SKM-1 (cell line): ENCODE data around the gene PACRG.

ENCODE experiments used
- DNase-seq: peaks from one replicate; lab custom pipeline; 2025; ENCODE audit not compliant: unreplicated experiment; lab: John Stamatoyannopoulos, UW

The PACRG gene

DNA sequence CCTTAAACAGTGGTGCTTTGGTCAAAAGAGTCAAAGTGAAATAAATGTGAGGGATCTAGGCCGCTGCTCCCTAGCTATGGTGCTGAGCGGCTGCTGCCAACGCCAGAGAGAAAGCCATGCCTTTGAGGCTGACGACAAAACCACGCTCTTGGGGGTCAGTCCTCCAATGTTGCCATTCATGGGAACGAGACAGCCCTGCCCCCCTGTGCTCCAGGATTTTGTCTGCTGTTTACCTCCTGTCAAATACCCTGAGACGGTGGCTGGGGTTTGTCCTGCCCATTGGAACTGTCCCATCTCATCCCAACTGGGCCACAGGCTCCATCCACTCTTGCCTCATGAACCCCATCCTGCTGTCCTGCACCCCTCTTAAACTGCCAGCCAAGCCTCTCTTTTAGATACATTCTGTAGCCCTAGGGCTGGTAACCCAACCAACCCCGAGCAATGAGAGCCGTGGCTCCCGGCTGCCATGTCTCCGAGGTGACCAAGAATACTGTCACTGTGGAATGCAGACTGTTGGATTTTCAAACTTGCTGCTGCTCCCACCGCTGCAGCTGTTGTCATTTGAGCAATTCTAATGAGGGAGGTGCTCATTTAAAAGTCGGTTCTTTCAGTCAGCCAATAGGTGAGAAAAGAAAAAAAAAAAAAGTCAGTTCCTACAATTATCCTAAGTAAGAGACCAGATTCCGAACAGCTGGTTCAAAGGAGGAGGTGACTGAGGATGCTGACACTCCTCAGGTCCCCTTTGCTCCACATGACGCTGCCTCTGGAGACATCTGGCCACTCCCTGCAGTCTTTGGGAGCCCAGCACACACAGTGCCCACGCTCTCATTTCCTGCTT lies 613.7 kb downstream of the PACRG start:
- DNase-seq, result no peak

DNA sequence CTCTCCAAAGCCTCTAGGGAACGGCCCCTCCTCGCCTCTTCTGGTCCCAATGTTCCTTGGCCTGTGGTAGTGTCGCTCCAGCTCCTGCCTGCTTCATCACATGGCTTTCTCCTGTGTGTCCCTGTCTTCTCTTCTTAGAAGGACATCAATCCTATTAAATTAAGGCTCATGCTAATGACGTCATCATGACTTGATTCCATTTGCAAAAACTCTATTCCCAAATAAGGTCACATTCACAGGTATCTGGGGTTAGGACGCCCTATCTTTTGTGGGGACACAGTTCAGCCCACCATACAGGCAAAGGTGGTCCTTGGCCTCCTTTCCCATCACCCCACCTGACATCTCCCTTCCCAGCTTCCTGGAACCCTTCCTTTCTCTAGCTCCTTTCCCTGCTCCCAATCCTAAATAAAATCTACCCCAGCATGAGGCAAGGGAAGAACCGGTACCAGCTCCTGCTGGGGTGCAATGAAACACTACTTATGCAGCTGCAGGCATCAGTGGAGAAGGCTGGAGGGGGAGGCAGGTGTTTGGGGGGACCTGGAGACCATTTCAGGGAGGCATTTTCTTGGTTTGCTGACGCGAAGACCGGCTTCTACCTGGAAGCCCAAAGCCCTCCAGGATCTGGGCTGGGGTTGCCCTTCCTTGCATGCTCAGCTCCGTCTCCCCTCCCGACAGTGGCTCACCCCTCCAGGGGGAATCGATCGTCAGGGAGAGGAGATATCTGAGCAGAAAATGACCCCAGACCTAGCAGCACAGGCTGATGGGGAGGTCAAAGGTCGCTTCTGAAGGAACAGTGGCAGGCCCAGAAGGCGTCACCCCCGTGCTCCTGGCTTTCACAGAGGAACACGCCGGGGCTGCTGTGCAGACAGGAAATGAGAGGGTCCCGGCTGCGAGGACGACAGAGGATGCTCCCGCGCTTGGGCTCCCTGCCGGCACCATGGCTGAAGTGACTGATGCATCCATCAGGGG lies 615.1 kb downstream of the PACRG start:
- no peak for DNase-seq

DNA sequence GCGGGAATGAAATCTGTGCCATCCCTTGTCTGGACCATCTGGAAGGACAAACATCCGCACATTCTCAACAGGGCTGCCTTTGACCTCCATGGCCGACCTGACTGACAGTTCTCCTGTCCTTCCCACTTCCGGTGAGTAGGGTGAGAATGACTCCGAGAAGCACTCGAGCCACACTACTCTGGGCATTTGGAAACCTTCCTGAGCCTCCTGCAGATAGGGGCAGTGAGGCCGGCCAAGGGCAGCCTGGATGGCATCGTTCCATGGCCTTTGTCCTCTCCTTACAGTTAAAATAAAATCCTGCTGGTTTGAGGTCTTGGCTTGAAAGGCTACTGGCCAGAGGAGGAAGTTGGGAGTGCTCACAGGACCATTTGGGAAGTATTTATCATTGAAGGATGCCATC lies 615.8 kb downstream of the PACRG start:
- DNase-seq, result no peak

DNA sequence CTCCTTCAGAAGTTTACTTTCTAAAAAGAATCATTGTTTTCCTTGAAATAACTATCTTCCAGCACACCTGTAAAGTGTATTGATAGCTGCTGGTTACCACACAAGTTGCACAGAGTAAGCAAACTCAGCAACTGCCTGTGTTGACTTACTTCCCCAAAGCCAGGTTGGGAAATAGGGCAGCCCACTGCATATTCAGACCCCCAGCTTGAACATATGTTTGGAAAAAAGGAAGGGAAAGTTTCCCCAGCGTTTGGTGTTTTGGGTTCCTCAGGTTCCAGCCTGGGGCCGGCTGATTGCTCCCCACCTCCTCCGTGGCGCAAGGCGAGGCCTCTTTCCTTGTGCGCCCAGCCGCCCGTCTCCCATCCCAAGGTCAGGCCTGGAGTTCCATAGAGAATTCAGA lies 616.6 kb downstream of the PACRG start:
- DNase-seq, result no peak

DNA sequence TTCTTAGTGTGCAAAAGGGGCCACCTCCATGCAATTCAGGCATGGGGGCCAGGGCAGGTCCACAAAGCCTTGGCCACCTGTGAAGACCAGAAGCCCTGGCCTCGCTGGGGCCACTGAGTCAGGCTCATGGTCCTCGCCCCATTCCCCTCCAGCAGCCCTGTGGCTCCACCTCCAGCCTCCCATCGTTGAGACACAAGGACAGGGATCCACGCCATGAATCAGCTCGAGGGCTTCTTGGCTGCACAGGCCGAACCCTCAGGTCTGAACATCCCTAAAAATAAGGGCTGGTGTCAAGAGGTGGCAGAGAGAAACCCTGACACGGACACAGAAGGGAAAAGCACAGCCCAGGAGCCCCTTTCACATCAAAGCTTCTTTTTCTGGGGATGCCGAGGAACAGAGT lies 618.2 kb downstream of the PACRG start:
- DNase-seq, result no peak

DNA sequence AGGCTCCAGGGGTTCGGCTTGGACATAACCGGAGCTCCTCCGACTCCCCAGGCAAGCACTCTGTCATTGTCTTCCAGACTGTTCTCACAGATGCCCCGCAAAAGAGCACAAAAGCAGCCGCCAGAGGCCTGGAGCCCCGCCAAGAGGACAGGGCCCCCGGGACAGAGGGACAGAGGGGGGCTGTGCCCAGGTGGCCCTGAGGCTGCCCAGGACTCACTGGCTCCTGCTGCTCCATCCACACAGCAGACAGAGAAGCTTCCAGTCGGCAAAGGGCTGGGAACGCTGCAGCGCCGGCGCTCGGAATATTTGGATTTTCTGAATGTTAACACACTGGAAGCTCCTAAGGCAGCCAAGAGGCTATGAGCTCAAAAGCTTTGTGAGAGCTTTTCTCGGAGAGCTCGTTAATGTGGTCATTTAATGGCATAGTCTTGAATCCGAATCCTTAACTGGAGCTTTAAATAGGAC lies 618.8 kb downstream of the PACRG start:
- DNase-seq, result no peak

DNA sequence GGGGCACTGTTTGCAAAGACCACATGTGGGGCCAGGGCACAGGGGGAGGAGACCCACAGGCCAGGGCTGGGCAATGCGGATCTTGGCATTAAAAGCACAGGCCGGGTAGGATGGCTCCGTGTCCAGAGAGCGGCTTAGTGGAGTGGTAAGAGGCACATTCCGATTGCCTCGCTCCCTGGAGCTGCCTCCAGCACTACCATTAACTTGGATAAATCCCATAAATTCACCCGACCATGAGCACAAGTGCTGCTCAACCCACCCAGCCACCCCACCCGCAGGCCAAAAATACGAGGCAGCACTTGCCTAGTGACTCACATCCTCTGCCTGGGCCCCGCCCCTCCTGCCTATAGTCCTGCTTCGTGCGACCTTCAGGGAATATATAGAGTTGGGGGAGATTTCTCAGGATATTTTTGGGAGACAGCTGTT lies 619.3 kb downstream of the PACRG start:
- DNase-seq, result no peak

DNA sequence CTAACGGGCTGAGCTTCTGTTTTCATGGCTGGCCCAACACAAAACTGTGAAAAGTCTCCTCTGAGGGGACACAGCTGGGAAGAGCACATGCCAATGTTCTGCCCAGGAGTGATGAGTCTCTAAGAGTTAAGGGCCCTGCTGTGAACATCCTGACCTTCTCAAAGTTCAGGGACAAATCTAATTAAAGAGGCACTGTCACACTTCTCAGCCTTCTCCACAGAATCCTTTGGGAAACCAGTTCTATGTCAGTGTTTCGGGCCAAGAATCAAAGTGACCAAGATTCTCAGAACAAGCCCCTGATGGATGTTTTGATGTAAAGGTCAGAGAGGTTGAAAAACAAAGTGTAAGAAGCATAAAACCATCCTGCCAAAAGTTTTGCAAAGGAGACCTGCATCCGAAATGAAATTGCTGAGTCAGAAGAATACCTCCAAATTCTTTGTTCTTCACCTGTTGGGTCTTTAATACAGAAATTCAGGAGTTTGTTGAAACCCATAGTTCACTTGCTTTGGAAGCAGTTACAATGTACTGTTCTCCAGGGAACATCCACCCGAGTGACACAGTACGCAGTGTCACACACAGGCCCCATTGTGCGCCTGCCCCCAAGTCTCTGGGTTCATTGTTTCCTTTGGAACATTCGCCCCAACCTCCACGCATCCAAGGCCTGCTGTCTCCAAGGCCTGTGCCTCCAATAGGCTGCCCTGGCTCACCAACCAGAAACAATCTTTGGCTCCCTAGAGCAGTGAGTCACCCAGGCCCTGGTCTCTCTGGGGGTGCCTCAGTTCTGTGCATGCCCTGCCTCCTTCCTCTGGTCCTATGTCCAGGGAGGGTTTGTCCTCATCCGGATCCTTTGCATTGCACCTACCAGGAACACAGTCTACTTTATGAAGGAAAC lies 621.3 kb downstream of the PACRG start:
- no peak for DNase-seq

DNA sequence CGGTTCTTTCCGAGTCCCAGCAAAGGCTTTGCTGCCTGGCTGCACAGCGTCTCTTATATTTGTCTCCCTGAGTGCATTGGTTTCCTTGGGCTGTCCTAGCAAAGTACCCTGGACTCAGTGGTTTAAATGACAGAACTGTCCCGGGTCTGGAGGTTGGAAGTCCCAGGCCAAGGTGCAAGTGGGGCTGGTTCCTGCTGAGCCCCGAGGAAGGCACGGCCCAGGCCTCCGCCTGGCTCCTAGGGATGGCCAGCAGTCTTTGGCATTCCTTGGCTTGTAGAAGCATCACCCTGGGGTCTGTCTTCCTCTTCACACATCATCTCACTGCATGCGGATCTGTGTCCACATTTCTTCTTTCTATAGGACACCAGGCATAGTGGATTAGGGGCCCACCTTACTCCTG lies 621.9 kb downstream of the PACRG start:
- no peak for DNase-seq

DNA sequence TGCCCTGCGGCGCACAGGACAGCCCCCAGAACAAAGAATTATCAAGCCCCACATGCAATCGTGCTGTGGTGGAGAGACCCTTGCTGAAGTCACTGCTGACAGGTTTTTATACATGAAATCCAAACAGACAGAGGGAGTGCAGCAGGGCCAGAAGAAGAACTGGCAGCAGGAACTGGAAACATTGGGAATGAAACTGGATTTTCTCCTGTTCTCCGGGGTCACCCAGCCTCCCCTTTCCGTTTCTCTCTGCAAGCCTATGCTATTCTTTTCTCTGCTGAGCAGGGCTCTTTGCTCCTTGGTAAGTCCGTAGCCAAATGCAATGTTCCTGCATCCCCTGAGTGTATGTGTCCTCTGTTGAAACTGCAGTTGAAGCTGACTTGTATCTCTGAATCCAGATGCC lies 623.2 kb downstream of the PACRG start:
- no peak for DNase-seq

DNA sequence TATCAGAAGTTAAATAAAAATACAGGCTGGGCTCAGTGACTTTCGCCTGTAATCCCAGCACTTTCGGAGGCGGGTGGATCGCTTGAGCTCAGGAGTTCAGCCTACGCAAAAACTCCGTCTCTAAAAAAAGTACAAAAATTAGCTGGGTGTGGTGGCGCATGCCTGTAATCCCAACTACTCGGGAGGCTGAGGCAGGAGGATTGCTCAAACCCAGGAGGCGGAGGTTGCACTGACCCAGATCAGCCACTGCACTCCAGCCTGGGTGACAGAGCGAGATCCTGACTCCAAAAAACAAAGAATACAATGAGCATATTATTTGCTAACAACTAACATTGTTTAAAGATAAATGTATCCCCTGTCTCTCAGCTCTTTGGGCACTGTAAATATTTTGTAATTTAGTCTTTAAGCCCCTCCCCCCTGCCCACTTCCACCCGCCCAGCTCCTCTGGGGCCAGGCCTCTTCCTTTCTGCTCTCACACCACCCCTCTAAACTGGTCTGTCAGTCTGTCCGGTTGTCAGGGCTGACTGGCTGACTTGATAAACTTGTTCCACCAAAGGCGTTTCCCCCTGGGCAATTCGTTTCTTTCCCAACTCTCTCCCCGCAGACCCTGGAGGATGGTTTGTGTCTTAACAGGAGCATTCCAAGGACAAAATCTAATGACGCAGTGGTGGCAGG lies 624.4 kb downstream of the PACRG start:
- DNase-seq, result no peak

DNA sequence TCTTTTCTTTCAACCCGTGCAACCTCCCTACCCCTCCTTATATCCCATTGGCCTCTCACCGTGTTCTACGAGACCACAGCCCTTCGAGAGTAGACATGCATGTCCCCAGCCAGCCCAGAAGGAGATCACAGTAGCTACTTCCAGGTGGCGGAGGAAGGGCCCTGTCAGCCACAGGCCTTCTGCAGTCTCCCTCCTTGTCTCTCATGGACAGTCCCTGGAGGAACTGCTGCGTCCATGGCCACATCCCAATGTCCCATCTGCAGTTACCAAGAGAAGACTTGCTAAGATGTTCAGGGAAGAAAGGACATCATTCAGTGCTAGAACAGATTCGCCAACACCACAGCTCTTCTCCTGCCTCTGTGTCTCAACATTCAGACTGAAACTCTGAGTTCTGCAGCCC lies 625.2 kb downstream of the PACRG start:
- no peak for DNase-seq

DNA sequence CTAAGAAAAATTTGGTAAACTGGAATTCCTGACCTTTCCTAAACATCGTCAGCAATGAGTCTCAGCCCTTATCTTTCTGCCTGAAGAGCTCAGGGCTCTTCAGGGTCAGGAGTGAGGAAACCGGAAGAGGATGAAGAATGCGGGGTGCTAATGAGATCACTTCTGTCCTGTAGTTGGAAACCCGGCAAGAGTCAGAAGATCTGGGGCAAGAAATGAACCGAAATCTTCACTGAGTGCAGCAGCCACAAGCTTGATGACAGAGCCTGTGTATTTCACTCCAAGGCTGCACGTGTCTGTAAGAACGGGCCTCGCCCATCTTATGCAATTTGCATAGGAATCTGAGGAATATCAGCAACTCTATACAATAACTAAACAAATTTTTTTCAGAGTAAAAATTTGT lies 626.3 kb downstream of the PACRG start:
- peak; percentile 45 for DNase-seq

DNA sequence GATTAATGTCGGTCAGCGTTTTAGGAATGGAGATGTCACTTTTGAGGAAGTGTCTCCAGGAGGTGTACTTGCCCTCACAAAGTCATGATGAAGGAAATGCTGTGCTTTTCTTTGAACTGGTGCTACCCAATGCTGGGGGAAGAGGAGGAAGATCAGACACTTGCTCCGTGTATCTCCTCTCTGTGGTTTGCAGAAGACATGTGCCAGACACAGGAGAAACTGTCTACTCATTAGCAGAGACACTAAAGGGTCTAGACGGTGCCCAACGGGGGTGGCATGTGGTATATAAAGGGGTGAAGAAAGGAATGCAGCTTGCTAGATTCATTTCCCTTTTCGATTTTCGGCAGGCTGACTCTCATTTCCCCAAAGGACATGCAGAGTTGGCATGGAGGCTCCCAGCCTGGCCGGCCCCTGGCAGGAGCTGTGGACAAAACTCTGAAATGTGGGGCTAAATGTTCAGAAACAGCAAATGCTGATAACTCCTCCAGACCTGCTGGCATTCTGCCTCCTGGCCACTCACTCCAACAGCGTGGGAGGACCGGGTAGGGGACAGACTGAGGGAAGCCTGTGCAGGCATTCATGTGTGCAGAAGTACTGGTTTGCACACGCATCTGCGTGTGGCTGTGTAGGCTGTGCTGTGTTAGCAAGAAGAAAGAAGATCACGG lies 627.1 kb downstream of the PACRG start:
- DNase-seq, result peak; percentile 39

DNA sequence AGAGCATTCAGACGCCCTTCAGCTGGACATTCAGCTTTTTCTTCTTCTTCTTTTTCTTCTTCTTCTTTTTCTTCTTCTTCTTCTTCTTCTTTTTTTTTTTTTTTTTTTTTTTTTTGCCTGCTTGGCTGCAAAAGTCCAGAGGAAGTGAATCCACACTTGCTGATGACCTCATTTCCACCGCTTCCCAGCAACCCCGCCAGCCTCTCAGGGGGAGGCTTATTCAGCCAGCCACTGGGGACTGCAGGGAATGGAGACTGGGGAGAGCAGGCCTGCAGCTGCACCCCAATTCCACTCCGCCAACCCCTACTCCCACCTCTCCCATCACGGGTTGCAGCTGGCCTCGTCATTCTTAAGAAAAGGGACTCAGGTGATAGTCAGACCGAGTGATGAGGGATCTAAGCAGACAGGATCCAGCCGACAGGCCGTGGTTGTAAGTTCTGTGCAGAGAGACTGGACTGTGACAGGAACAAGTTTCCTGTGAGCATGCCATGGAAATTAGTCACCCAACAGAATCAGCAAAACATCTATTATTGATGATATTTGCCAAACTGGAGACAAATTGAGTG lies 627.7 kb downstream of the PACRG start:
- DNase-seq, result peak; percentile 40

DNA sequence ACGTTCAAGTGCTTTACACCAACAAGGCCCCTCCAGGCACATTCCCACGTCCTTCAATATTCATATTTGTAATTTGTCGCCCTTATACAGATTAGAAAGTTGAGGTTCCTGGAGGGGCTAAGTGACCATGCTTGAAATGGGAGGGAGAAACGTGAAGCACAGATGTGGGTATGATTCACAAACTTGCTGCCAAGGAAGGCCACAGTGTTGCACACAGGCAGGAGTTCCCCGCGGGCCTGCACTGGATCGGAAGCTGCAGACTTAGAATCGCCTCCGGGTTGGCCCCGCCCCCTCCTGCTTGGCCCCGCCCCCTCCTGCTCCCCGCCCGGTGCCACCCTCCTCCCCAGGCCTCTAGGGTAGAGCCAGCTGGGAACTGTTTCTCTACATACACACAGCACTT lies 628.5 kb downstream of the PACRG start:
- peak; percentile 47 for DNase-seq

DNA sequence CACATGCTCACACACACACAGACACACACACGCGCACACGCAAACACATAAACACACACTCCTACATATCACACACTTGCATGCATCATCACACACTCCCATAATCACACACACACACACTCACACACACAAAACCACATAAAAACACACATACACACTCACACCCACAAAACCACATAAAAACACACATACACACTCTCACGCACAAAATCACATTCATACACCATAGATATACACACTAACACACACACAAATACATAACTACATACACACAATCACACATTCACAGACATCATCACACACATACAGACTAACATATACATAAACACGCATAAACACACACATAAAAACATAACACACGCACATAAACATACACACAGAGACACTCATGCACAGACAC lies 629.0 kb downstream of the PACRG start:
- DNase-seq, result no peak

DNA sequence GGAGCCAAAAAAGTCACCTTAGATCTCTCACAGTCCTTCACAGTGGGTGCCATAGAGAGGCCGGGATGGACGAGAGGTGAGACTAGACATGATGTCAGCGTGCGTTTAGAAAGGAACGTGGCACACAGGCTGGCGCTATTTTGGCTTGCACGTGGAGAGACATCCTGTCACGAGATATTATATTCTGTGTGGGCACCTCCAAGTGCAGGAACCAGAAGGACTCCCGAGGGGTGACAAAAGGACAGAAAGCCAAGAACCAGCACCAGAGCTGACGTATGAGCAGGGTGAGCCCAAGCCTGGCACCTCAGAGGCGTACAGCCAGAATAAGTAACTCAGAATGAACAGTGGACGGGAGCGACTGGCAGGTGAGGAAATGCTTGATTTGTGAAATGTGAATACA lies 636.9 kb downstream of the PACRG start:
- no peak for DNase-seq
